CD14-positive monocyte (primary cell): ENCODE measurements around the gene PTGES2. TPM values are rescaled to one million over a fixed set of nuclear protein-coding genes. Genes with fewer than 3 reads are reported as not detected.

Experiments
- DNase-seq, 3 donors: peaks; one replicate each; pipeline ENCODE4 v3.0.0-alpha.2; 2011 to 2022
- H2AFZ ChIP-seq: 2 replicates; pipeline ENCODE4 v1.6.0; 2012; ENCODE audit warnings: mild to moderate bottlenecking, low read depth, low read length, inconsistent platforms; ENCODE audit not compliant: insufficient read depth, poor library complexity, severe bottlenecking
- H3K27ac ChIP-seq, 2 donors: 1 replicate in 1 of 2; 2 replicates in 1 of 2; pipeline ENCODE4 v1.5.1; 2012 to 2013; ENCODE audit warnings: low read length in 2 of 2, control low read depth in 1 of 2, inconsistent platforms in 1 of 2, low read depth in 1 of 2, mild to moderate bottlenecking in 1 of 2
- H3K27me3 ChIP-seq, 2 donors: one replicate each; pipeline versions ENCODE4 v1.6.0 to v1.6.1; 2011 to 2013; ENCODE audit warnings: low read length in 2 of 2; ENCODE audit not compliant: control insufficient read depth in 2 of 2, insufficient read depth in 2 of 2
- H3K36me3 ChIP-seq, 2 donors: replicated peaks in 1 of 2; 1 replicate in 1 of 2; 2 replicates in 1 of 2; pipeline versions ENCODE4 v1.5.1 to v1.6.1; 2012 to 2013; ENCODE audit warnings: low read length in 2 of 2, control low read depth in 1 of 2, inconsistent platforms in 1 of 2, mild to moderate bottlenecking in 1 of 2; ENCODE audit not compliant: insufficient read depth in 2 of 2, control insufficient read depth in 1 of 2
- H3K4me1 ChIP-seq, 2 donors: 1 replicate in 1 of 2; 2 replicates in 1 of 2; pipeline versions ENCODE4 v1.5.1 to v1.6.1; 2012 to 2013; ENCODE audit warnings: low read length in 2 of 2, control low read depth in 1 of 2, inconsistent platforms in 1 of 2, mild to moderate bottlenecking in 1 of 2, moderate library complexity in 1 of 2; ENCODE audit not compliant: insufficient read depth in 2 of 2, control insufficient read depth in 1 of 2
- H3K4me2 ChIP-seq: replicated peaks from 2 replicates; pipeline ENCODE3; 2012; ENCODE audit warnings: low read length, moderate library complexity, mild to moderate bottlenecking; ENCODE audit not compliant: poor library complexity, severe bottlenecking; ENCODE audit errors: extremely low read depth
- H3K4me3 ChIP-seq, 3 experiments: fragments of 200-600 bp in 1 of 3; sonication (generic) in 1 of 3; replicated peaks in 1 of 3; 1 replicate in 2 of 3; 2 replicates in 1 of 3; pipeline ENCODE4 v1.5.1; 2011 to 2013; ENCODE audit warnings: low read length in 3 of 3, mild to moderate bottlenecking in 3 of 3, control low read depth in 2 of 3, low read depth in 2 of 3, inconsistent platforms in 1 of 3, moderate library complexity in 1 of 3
- H3K79me2 ChIP-seq: 2 replicates; pipeline ENCODE4 v1.6.0; 2012; ENCODE audit warnings: mild to moderate bottlenecking, control low read depth, inconsistent platforms, low read length, moderate library complexity; ENCODE audit not compliant: insufficient read depth
- H3K9ac ChIP-seq: 2 replicates; pipeline ENCODE4 v1.6.0; 2017; ENCODE audit warnings: low read length, mild to moderate bottlenecking; ENCODE audit not compliant: insufficient read depth, poor library complexity, severe bottlenecking
- H3K9me3 ChIP-seq, 2 donors: replicated peaks in 1 of 2; 1 replicate in 1 of 2; 2 replicates in 1 of 2; pipeline versions ENCODE4 v1.5.1 to v1.6.1; 2012 to 2013; ENCODE audit warnings: low read length in 2 of 2, control low read depth in 1 of 2; ENCODE audit not compliant: control insufficient read depth in 1 of 2, insufficient read depth in 1 of 2
- H4K20me1 ChIP-seq: 2 replicates; pipeline ENCODE4 v1.6.0; 2012; ENCODE audit warnings: mild to moderate bottlenecking, low read length, control low read depth, moderate library complexity; ENCODE audit not compliant: insufficient read depth
- H3K27ac Mint-ChIP-seq, 7 donors: one replicate each; pipeline ENCODE4 v1.8.0; 2020; ENCODE audit warnings: mild to moderate bottlenecking in 7 of 7, mixed read lengths in 7 of 7, moderate library complexity in 6 of 7, inconsistent platforms in 2 of 7
- H3K27me3 Mint-ChIP-seq, 3 donors: one replicate each; pipeline ENCODE4 v1.8.0; 2021 to 2022; ENCODE audit warnings: low read depth in 3 of 3, mild to moderate bottlenecking in 3 of 3, mixed read lengths in 3 of 3, moderate library complexity in 3 of 3, inconsistent platforms in 1 of 3
- H3K36me3 Mint-ChIP-seq, 2 donors: one replicate each; pipeline ENCODE4 v1.8.0; 2020; ENCODE audit warnings: mixed read lengths in 2 of 2, inconsistent platforms in 1 of 2, mild to moderate bottlenecking in 1 of 2
- H3K4me1 Mint-ChIP-seq: one replicate; pipeline ENCODE4 v1.8.0; 2020; ENCODE audit warnings: mild to moderate bottlenecking, mixed read lengths
- H3K4me3 Mint-ChIP-seq, 2 donors: one replicate each; pipeline ENCODE4 v1.8.0; 2020; ENCODE audit warnings: mild to moderate bottlenecking in 2 of 2, mixed read lengths in 2 of 2, moderate library complexity in 1 of 2
- H3K9me3 Mint-ChIP-seq, 7 donors: one replicate each; pipeline ENCODE4 v1.8.0; 2020 to 2022; ENCODE audit warnings: mixed read lengths in 7 of 7, mild to moderate bottlenecking in 6 of 7, moderate library complexity in 6 of 7, inconsistent platforms in 2 of 7
- WGBS: methylation state at CpG from one replicate; pipeline ENCODE4 v1.1.5; 2013; ENCODE audit warnings: missing lambda C conversion rate; ENCODE audit not compliant: insufficient coverage; 5-methylcytosine and 5-hydroxymethylcytosine counted together
- intact Hi-C, 2 donors: fragments of 100-400 bp; cut with micrococcal nuclease; formaldehyde crosslinking; loops; one replicate each; pipeline versions ENCODE4 v1.15.0 to v1.15.1; 2023
- polyA plus RNA-seq, 3 donors: library from polyadenylated mRNA; depleted of rRNA in 1 of 3; unstranded in 2 of 3; stranded (reverse) in 1 of 3; fragments of 300-500 nt in 2 of 3; fragments of >200 nt in 1 of 3; fragmentation: Illumina TruSeq in 2 of 3; gene quantifications; 1 replicate in 2 of 3; 2 replicates in 1 of 3; pipeline ENCODE4 v1.2.3, GENCODE V29; 2012 to 2021
- TF ChIP-seq, protein P1 (sequence below): fragments of 200-600 bp; IDR thresholded peaks from one replicate; pipeline ENCODE4 v1.8.0; 2022; ENCODE audit warnings: antibody characterized with exemption, mild to moderate bottlenecking

Gene PTGES2
- polyA plus RNA-seq, 3 donors = 42.0 to 71.5 (median 49.4) TPM

DNA sequence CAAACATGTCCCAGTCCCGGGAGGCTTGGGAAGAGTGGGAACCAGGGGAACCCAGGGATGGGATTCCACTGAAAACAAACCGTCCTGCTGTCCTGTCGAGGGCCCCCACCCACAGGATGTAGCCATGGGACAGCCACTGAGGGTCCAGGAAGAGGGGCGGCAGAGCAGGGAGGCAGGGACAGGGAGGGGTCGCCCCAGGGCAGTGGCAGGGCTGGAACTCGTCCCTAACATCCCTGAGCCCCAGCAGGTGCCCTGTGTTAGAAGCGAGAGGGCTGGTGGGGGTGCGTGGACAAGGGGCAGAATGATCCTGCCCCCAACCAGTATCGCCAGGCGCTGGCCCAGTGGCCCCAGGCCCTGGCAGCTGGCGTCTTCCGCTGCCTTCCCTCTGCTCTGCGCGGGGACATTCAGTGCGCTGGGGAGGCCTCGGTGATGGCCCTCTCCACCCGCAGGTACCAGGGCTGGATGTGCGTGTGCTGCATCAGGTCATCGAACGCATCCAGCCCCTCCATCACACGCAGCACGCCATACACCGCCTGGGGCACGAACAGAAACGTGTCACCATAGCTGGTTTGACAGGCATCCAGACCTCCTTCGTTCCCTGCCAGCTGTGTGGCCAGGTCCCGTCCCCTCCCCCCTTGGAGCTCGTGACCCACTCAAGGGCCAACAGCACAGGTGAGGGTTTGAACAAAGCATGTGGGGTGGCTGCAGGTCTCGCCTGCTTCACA, 6.6 kb downstream of the PTGES2 start:
- Mint-ChIP-seq H3K27ac (no peak overlapping the region), H3K9me3 (no peaks in the 10 kb centered on the region), H3K4me1 (peaks cover 23% of the 10 kb centered on the region), H3K27me3 (peaks cover 2 to 6% (median 2%) of the 10 kb centered on the region in 3 donors), H3K36me3 (peaks cover 35 to 56% of the 10 kb centered on the region in 2 donors), H3K4me3 (no peak overlapping the region)
- Histone ChIP-seq H3K9ac (no peak overlapping the region), H3K36me3 (peaks cover 34 to 44% of the 10 kb centered on the region in 2 donors), H3K27me3 (no peaks in the 10 kb centered on the region), H2AFZ (no peak overlapping the region), H4K20me1 (peaks cover 18% of the 10 kb centered on the region), H3K9me3 (no peaks in the 10 kb centered on the region), H3K27ac (no peak overlapping the region), H3K4me2 (no peak overlapping the region), H3K4me1 (peaks cover 18 to 21% of the 10 kb centered on the region in 2 donors), H3K4me3 (no peak overlapping the region), H3K79me2 (no peaks in the 10 kb centered on the region)
- WGBS = 93% methylated on average over 26 of the region's 29 CpGs
- intact Hi-C loops = no loop called here
- no peak for DNase-seq
- TF ChIP-seq, protein P1, sequence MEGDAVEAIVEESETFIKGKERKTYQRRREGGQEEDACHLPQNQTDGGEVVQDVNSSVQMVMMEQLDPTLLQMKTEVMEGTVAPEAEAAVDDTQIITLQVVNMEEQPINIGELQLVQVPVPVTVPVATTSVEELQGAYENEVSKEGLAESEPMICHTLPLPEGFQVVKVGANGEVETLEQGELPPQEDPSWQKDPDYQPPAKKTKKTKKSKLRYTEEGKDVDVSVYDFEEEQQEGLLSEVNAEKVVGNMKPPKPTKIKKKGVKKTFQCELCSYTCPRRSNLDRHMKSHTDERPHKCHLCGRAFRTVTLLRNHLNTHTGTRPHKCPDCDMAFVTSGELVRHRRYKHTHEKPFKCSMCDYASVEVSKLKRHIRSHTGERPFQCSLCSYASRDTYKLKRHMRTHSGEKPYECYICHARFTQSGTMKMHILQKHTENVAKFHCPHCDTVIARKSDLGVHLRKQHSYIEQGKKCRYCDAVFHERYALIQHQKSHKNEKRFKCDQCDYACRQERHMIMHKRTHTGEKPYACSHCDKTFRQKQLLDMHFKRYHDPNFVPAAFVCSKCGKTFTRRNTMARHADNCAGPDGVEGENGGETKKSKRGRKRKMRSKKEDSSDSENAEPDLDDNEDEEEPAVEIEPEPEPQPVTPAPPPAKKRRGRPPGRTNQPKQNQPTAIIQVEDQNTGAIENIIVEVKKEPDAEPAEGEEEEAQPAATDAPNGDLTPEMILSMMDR = no peak

DNA sequence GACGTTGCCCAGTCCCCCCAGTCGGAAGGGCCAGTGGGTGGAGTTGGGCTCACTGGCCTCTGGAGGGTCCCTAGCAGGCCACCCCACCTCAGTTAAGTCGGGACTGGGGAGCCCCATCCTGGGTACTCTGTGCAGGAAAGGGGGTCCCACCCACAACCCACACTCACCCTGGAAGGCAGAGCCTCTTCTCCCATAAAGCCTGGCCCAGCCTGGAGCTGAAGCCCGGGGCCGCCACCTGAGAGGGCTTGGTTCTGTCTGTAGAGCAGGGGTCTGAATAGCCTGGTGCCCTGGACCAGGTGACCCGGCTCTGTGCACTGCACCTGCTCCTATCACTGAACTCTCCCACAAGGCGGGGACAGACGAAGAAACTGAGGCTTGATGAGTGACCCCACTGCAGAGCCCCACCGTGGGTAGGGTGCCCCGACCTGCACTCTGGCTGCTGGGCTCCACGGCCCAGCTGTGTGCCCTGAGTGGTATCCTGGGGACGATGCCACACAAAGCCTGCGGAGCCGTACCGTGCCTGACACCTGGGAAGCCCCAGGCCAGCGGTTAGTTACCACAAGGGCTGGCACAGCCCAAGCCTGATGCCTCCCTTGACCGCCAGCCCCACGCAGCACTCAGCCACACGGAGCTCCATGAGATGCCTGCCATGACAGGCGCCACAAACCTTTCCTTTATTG, 7.3 kb downstream of the PTGES2 start:
- H3K36me3 ChIP-seq = peaks cover 34 to 44% of the 10 kb centered on the region in 2 donors
- no peak overlapping the region for H3K4me3 Mint-ChIP-seq
- no peak for DNase-seq

More for the DNA sequence above, 7.3 kb downstream of the PTGES2 start:
- Mint-ChIP-seq H3K4me1 (peaks cover 21% of the 10 kb centered on the region), H3K36me3 (peaks cover 35 to 56% of the 10 kb centered on the region in 2 donors), H3K27me3 (peaks cover 2 to 6% (median 2%) of the 10 kb centered on the region in 3 donors), H3K9me3 (no peaks in the 10 kb centered on the region), H3K27ac (no peak overlapping the region)
- Histone ChIP-seq H3K4me3 (no peak overlapping the region), H4K20me1 (peaks cover 11% of the 10 kb centered on the region), H3K9ac (no peak overlapping the region), H3K4me2 (no peak overlapping the region), H3K79me2 (no peaks in the 10 kb centered on the region), H2AFZ (no peak overlapping the region), H3K27ac (no peak overlapping the region), H3K4me1 (peaks cover 13 to 21% of the 10 kb centered on the region in 2 donors), H3K9me3 (no peaks in the 10 kb centered on the region), H3K27me3 (no peaks in the 10 kb centered on the region)
- TF ChIP-seq, protein P1 = no peak
- intact Hi-C loops = no loop called here
- WGBS = 92% methylated on average over 15 of the region's 20 CpGs
